Muscle layer of colon (tissue), 2 donors: ENCODE measurements around the gene ZKSCAN2.

Source experiments
- H3K27ac ChIP-seq: one replicate; pipeline ENCODE4 v1.7.0; 2013; ENCODE audit warnings: low read depth, mild to moderate bottlenecking, low read length, moderate library complexity
- H3K27me3 ChIP-seq, 2 donors: one replicate each; pipeline ENCODE4 v1.7.0; 2013; ENCODE audit warnings: low read length in 2 of 2, mild to moderate bottlenecking in 2 of 2; ENCODE audit not compliant: insufficient read depth in 2 of 2, control insufficient read depth in 1 of 2
- H3K36me3 ChIP-seq: one replicate; pipeline ENCODE4 v1.7.0; 2013; ENCODE audit warnings: mild to moderate bottlenecking, low read length; ENCODE audit not compliant: insufficient read depth
- H3K4me1 ChIP-seq: one replicate; pipeline ENCODE4 v1.7.0; 2013; ENCODE audit warnings: mild to moderate bottlenecking, low read length; ENCODE audit not compliant: insufficient read depth
- H3K4me3 ChIP-seq, 2 donors: one replicate each; pipeline ENCODE4 v1.7.0; 2013; ENCODE audit warnings: low read length in 2 of 2, low read depth in 1 of 2, mild to moderate bottlenecking in 1 of 2, moderate library complexity in 1 of 2
- H3K9ac ChIP-seq: one replicate; pipeline ENCODE4 v1.7.0; 2013; ENCODE audit warnings: low read length
- H3K9me3 ChIP-seq: one replicate; pipeline ENCODE4 v1.7.0; 2013; ENCODE audit warnings: mild to moderate bottlenecking, low read length
- donor health status: abdominal sarcoma.
- donor health status: Adenocarcinoma of cecum.

ZKSCAN2 gene

DNA sequence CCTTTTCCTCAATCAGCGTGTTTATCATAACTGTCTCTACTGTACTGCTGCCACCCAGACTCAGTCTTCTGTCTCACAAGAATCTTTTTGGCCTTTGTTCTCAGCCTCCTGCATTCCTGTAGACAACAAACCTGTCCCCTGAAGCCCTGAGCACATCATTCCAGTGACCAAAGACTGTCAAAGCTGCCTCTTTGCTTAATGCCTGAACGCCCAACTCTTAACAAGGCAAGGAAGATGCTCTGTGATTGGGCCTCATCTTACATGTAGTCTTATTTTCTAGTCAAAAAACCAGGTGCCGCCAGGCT lies 70.2 kb downstream of the ZKSCAN2 start:
- Histone ChIP-seq H3K27ac (no peak overlapping the region), H3K27me3 (no peaks in the 10 kb centered on the region), H3K9ac (no peak overlapping the region), H3K9me3 (no peaks in the 10 kb centered on the region), H3K36me3 (no peaks in the 10 kb centered on the region), H3K4me3 (no peak overlapping the region), H3K4me1 (no peaks in the 10 kb centered on the region)
